ENCODE results near the gene IFRD2. TPM values are rescaled to one million over a fixed set of nuclear protein-coding genes. Genes with fewer than 3 reads are reported as not detected.

The IFRD2 gene
- total RNA-seq (ENCODE audit: low replicate concordance) = 35.9 and 57.7 TPM in 2 replicates

DNA sequence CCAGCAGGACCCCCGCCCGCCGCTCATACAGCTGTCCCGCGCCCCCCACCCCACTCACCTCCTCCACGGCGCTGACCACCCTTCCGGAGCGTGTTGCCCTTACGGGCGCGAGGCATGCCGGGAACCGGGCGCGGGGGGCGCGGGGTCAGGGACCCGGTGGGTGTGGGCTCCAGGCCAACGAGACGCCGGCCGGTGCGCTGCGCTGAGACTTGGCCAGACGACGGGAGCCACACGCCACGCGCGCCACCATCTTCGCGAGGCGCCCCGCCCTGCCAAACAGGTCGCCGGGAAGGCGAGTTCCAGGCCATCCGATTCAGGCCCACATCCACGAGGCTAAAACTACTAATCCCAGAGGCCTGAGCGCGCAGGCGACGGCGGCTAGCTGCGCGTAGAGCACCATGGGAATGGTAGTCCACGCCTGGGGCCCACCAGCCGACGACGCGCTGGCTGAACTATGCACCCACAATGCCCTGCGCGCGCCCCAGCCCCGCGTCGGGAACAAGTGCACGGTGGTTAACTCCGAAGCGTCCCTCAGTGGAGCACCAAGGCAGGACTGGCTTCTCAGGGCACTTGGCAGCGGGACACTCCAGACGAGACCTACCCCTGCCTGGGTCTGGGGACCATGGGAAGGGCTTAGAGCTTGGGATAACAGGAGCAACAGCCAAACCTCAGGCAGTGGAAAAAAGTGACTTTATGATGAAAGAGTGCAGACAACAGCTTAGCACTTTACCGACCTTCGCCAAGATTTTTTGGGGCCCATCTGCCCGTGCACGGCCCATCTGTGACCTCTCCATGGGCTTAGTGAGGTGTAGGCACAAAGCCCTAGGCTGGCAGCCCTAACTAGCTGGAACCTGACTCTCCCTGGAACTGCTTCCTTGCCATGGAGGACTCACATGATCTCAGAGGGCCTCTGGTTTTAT is at the start of gene IFRD2:
Gene IFRD2, minus strand, starts transcription at position 271 of the 920 bp plus-strand sequence. Its CDS starts 155 bp downstream, at position 116.

GRCh38 chr3:50340448-50341329 is 48.5 kb upstream of the IFRD2 start, which contains the start of gene RASSF1:
TSS of gene RASSF1 (minus strand) at chr3:50340836. CDS start at chr3:50340805, 31 bp downstream.

DNA sequence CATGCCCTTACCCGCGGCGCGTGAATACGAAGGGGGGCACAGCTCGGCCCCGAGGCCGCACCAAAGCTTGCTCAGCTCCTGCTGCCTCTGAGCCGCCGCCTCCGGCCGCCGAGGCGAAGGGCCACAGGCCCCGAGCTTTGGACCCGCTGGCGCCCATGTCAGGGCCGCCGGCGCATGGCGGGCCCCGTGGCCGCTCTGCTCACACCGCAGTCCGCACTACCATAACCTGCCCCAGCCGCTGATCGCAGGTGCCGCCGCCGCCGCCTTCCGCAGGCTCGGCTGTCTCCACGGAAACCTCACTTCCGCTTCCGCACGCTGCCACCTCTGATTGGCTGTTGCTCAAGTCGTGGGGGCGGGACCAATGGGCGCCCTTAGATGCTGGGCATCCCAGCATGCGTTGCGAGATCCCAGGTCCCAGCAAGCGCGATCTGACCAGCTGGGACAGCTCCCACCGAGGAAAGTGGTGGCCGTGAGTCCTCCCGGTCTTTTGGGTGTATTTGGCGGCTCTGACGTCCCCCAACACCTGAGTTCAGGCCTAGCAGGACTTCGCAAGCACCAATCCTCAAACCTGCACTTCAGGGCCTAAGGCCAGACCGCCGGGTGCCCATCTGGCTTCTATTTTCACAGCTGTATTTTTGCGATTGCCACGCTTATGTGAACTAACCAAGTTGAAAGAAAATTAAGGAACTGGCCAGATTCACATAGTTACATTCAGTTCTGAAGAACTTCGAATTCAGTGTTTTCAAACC is 35.9 kb upstream of the IFRD2 start, which contains the start of gene TUSC2:
Gene TUSC2, minus strand, starts transcription at position 281 of the 749 bp plus-strand sequence. Its CDS starts 124 bp downstream, at position 157.

GRCh38 chr3:50322386-50323091 is 30.3 kb upstream of the IFRD2 start, which contains the start of gene HYAL2:
TSS of gene HYAL2 (minus strand) at chr3:50322745. CDS start at chr3:50320489, 2,256 bp downstream.

DNA sequence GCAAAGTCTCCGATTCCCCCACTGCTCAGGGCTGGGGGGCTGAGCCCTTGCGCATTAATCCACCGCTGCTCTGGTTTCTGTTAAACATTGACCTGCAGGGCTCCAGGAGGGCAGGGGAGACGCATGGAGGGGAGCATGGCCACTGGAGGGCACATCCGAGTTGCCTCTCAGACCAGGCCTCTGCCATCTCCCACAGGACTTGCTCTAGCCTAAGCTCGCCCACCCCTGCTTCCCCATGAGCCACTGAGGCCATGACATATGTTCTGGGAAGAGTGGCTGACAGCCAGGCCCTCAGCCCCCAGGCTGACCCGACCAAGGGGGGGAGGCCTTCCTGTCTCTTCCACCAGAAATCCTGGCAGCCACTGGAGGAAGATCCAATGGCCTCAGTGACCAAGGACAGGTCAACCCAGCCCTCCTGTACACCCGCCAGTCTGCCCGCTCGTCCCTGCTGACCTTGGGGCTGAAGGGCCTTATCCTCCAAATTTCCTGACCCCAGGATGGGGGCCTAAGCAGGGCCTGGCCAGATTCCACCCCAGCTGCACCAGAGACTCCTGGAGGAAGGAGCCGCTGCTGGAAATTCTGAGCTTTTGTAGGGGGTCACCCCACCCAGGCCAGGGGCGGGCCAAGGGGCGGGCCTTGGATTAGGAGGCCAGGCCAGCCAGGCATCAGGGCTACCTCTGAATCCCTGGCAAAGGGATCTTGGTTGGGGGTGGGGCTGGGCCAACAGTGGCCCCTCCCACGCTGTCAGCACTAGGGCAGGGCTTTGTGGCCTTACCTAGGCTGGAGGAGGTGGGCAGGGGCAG is 11.0 kb upstream of the IFRD2 start, which contains the start of gene HYAL1:
Gene HYAL1, minus strand, starts transcription at position 562 of the 803 bp plus-strand sequence. CDS start 618 bp downstream, outside the sequence.

GRCh38 chr3:50298836-50299637 is 6.8 kb upstream of the IFRD2 start, which contains the start of the genes HYAL3 and NAA80:
TSS of gene HYAL3 (minus strand) at chr3:50299405. CDS start at chr3:50295602, 3,803 bp downstream.
TSS of gene NAA80 (minus strand) at chr3:50299405. CDS start at chr3:50297463, 1,942 bp downstream.

GRCh38 chr3:50278880-50279224 is 13.4 kb downstream of the IFRD2 start, which contains the start of gene LSMEM2:
TSS of gene LSMEM2 (plus strand) at chr3:50279087. CDS start at chr3:50279114, 27 bp downstream.

DNA sequence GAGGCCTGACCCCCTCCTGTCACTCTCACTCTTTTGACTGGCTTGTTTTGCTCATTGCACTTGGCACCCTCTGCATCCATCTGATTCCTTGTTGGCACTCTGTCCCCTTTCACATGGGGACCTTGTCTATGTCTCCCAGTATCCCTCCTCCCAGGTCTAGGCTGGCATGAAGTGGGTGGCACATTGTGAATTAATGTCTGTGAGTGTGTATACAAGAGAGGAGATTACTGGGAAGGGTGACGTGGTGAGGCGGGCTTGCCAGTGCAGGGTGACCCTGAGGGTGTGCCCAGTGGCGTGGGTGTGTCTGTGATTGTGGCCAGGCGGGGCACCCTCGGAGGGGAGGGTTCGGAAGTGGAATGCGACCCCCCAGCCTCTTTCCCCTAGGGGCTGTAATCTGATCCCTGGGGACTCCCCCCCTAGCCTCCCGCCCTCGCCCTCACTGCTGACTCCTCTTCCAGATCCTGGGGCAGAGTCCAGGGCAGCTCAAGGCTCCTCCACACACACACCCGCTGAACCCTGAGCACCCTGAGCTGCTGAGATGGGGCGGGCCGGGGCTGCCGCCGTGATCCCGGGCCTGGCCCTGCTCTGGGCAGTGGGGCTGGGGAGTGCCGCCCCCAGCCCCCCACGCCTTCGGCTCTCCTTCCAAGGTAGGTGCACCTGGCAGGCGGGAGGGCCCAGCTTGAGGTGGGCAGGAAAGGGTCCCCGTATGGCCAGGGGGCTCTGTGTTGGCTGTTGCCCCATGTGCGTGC is 23.4 kb downstream of the IFRD2 start, which contains the start of gene SEMA3B:
Gene SEMA3B, plus strand, starts transcription at position 445 of the 749 bp plus-strand sequence. Its CDS starts 94 bp downstream, at position 539.

Other genes with a start within 250 kb of the IFRD2 start
- 135 and 864 TPM in 2 replicates for gene RBM5, start 203.5 kb downstream of the IFRD2 start, total RNA-seq (ENCODE audit: low replicate concordance)
- 3.7 and 7.4 TPM in 2 replicates for gene SEMA3F, start 137.1 kb downstream of the IFRD2 start, total RNA-seq (ENCODE audit: low replicate concordance)
- gene GNAT1, start 100.8 kb downstream of the IFRD2 start, total RNA-seq (ENCODE audit: low replicate concordance) = not detected in 2 replicates
- gene SLC38A3, start 87.2 kb downstream of the IFRD2 start, total RNA-seq (ENCODE audit: low replicate concordance) = not detected in 2 replicates
- gene GNAI2, start 56.2 kb downstream of the IFRD2 start, total RNA-seq (ENCODE audit: low replicate concordance) = 308 and 476 TPM in 2 replicates
- gene SEMA3B, start 23.3 kb downstream of the IFRD2 start, total RNA-seq (ENCODE audit: low replicate concordance) = 7.2 and 13.2 TPM in 2 replicates
- not detected in 2 replicates for gene LSMEM2, start 13.3 kb downstream of the IFRD2 start, total RNA-seq (ENCODE audit: low replicate concordance)
- 4.0 and 5.3 TPM in 2 replicates for gene HYAL3, start 7.0 kb upstream of the IFRD2 start, total RNA-seq (ENCODE audit: low replicate concordance)
- gene NAA80, start 7.0 kb upstream of the IFRD2 start, total RNA-seq (ENCODE audit: low replicate concordance) = 0.82 and 1.8 TPM in 2 replicates
- 0.60 and 0.94 TPM in 2 replicates for gene HYAL1, start 11.1 kb upstream of the IFRD2 start, total RNA-seq (ENCODE audit: low replicate concordance)
- gene HYAL2, start 30.3 kb upstream of the IFRD2 start, total RNA-seq (ENCODE audit: low replicate concordance) = 63.8 and 67.0 TPM in 2 replicates
- gene TUSC2, start 35.8 kb upstream of the IFRD2 start, total RNA-seq (ENCODE audit: low replicate concordance) = 11.5 and 15.5 TPM in 2 replicates
- 16.4 and 31.6 TPM in 2 replicates for gene RASSF1, start 48.4 kb upstream of the IFRD2 start, total RNA-seq (ENCODE audit: low replicate concordance)
- gene ZMYND10, start 53.3 kb upstream of the IFRD2 start, total RNA-seq (ENCODE audit: low replicate concordance) = 0.70 and 1.1 TPM in 2 replicates
- 23.2 and 30.0 TPM in 2 replicates for gene NPRL2, start 58.3 kb upstream of the IFRD2 start, total RNA-seq (ENCODE audit: low replicate concordance)
- 32.7 and 33.1 TPM in 2 replicates for gene CYB561D2, start 58.4 kb upstream of the IFRD2 start, total RNA-seq (ENCODE audit: low replicate concordance)
- gene TMEM115, start 67.1 kb upstream of the IFRD2 start, total RNA-seq (ENCODE audit: low replicate concordance) = 27.1 and 28.9 TPM in 2 replicates
- under 0.01 TPM in 1 of 2 replicates, not detected in the other for gene CACNA2D2, start 211.2 kb upstream of the IFRD2 start, total RNA-seq (ENCODE audit: low replicate concordance)

Data from smooth muscle cell of the coronary artery (primary cell).